Spinal cord (tissue), 10 donors: ENCODE data around the gene LHFPL6. TPM values are rescaled to one million over a fixed set of nuclear protein-coding genes. Genes with fewer than 3 reads are reported as not detected.
A peak's percentile ranks its signal among the peaks of the same experiment; 100 is the strongest.

ENCODE experiments used
- DNase-seq, 6 donors: peaks; one replicate each; pipeline versions ENCODE4 v3.0.0 to v3.0.0-alpha.2; 2013 to 2015; ENCODE audit warnings: low spot score in 6 of 6, low read depth in 4 of 6
- H3K27ac ChIP-seq: one replicate; pipeline ENCODE4 v1.5.1; 2013; ENCODE audit warnings: low read depth, low read length, control low read depth
- H3K27me3 ChIP-seq: one replicate; pipeline ENCODE4 v1.6.1; 2013; ENCODE audit warnings: low read length; ENCODE audit not compliant: control insufficient read depth, insufficient read depth
- H3K36me3 ChIP-seq: one replicate; pipeline ENCODE4 v1.6.1; 2013; ENCODE audit warnings: low read length; ENCODE audit not compliant: control insufficient read depth, insufficient read depth
- H3K4me1 ChIP-seq: one replicate; pipeline ENCODE4 v1.6.1; 2013; ENCODE audit warnings: low read length; ENCODE audit not compliant: control insufficient read depth, insufficient read depth
- H3K4me3 ChIP-seq: one replicate; pipeline ENCODE4 v1.5.1; 2013; ENCODE audit warnings: low read depth, low read length, control low read depth
- H3K9me3 ChIP-seq: one replicate; pipeline ENCODE4 v1.6.1; 2013; ENCODE audit warnings: low read length; ENCODE audit not compliant: control insufficient read depth, insufficient read depth
- WGBS: methylation state at CpG from one replicate; pipeline ENCODE4 v1.1.5; 2013; ENCODE audit warnings: missing lambda C conversion rate; ENCODE audit not compliant: insufficient coverage; 5-methylcytosine and 5-hydroxymethylcytosine counted together
- polyA plus RNA-seq, 2 donors: library from polyadenylated mRNA; unstranded; fragments of 120-200 nt; gene quantifications; one replicate each; pipeline ENCODE4 v1.2.1, GENCODE V29; 2013; ENCODE audit not compliant: insufficient read length in 2 of 2
- total RNA-seq, 2 donors: library from RNA; depleted of rRNA in 1 of 2; stranded (reverse); fragments of 120-200 nt in 1 of 2; fragments of >200 nt in 1 of 2; gene quantifications; one replicate each; pipeline versions ENCODE4 v1.2.3 to v1.2.4, GENCODE V29; 2013 to 2014
- donor health status: healthy.

LHFPL6 gene
- total and polyA plus RNA-seq, 4 donors = 49.6 to 190 (median 66.4) TPM

- Histone ChIP-seq H3K9me3 (no peaks in the 10 kb centered on the region), H3K27me3 (no peaks in the 10 kb centered on the region), H3K4me3 (no peak overlapping the region), H3K4me1 (no peaks in the 10 kb centered on the region), H3K36me3 (no peaks in the 10 kb centered on the region), H3K27ac (no peak overlapping the region)
- 40% methylated on average over 1 of the region's 3 CpGs for WGBS
- peak in 2 of 6 donors; percentile 7 to 29 for DNase-seq
Measured at GRCh38 chr13:39322836-39323585, 280.0 kb downstream of the LHFPL6 start.

DNA sequence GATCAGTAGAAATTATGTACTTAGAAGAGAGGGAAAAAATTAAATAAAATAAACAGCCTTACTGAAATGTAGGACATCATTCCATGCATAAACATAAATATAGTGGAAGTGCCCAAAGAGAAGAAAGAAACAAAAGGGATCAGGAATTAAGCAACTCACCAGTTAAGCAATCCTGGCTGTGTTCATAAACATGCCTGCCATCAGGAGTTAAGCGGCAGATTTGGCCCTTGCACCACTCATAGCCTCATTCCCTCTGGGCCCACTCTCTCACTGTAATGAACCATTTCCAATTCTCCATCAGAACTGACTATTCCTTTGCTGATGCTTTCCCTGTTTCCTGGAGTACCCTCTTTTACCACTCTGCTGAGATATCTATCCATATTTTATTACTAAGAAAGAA is 281.4 kb downstream of the LHFPL6 start:
- WGBS = 36% methylated on average over 1 of the region's 1 CpG

DNA sequence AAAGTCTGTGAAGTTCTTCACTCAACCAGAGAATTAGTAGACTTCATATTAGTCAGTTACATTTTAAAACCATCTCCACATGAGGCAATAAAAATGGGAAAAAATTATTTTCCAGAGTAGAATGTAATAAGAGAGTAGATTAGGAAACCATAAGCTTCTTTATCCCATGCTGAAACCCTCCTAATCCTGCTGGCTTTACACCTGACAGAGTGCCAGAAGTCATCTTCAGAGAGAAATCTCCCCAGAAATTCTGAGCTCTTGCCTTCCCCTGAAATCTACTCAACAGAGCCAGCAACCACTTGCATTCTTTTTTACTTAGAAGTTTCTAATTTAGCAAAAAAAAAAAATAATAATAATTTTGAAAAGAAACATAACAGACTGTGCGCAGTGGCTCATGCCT is 284.8 kb downstream of the LHFPL6 start:
- H3K4me3 ChIP-seq = no peak overlapping the region
- no peaks in the 10 kb centered on the region for H3K4me1 ChIP-seq
- no peak overlapping the region for H3K27ac ChIP-seq
- no peaks in the 10 kb centered on the region for H3K9me3 ChIP-seq
- WGBS = no CpG with 5 or more reads among the region's 1 CpG
- H3K36me3 ChIP-seq = no peaks in the 10 kb centered on the region
- no peaks in the 10 kb centered on the region for H3K27me3 ChIP-seq
- DNase-seq = no peak

More for the DNA sequence above, 281.4 kb downstream of the LHFPL6 start:
- Histone ChIP-seq H3K27ac (no peak overlapping the region), H3K4me1 (no peaks in the 10 kb centered on the region), H3K27me3 (no peaks in the 10 kb centered on the region), H3K9me3 (no peaks in the 10 kb centered on the region), H3K36me3 (no peaks in the 10 kb centered on the region), H3K4me3 (no peak overlapping the region)
- DNase-seq = peak in 1 of 6 donors; percentile 41

GRCh38 chr13:39317291-39317690 is 285.7 kb downstream of the LHFPL6 start:
- peak in 1 of 6 donors; percentile 35 for DNase-seq
- 64% methylated on average over 3 of the region's 3 CpGs for WGBS

DNA sequence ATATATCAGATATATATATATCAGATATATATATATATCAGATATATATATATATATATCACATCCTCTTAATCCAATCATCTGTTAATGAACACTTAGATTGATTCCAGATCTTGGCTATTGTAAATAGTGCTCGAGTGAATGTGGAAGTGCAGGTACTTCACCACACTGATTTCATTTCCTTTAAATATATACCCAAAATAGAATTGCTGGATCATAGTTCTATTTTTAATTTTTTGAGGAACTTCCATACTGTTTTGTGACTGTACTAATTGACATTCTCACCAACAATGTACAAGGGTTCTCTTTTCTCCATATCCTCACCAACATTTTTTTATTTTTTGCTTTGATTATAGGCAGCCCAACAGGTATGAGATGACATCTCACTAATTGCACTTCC is 287.2 kb downstream of the LHFPL6 start:
- no peaks in the 10 kb centered on the region for H3K27me3 ChIP-seq
- H3K4me3 ChIP-seq = no peak overlapping the region
- DNase-seq = no peak
- H3K36me3 ChIP-seq = no peaks in the 10 kb centered on the region
- no peaks in the 10 kb centered on the region for H3K9me3 ChIP-seq
- H3K4me1 ChIP-seq = no peaks in the 10 kb centered on the region
- no peak overlapping the region for H3K27ac ChIP-seq
- WGBS = no CpG with 5 or more reads among the region's 1 CpG

More at GRCh38 chr13:39317291-39317690, 285.7 kb downstream of the LHFPL6 start:
- H3K36me3 ChIP-seq = no peaks in the 10 kb centered on the region
- no peaks in the 10 kb centered on the region for H3K27me3 ChIP-seq
- no peak overlapping the region for H3K4me3 ChIP-seq
- H3K9me3 ChIP-seq = no peaks in the 10 kb centered on the region
- no peaks in the 10 kb centered on the region for H3K4me1 ChIP-seq
- H3K27ac ChIP-seq = no peak overlapping the region

GRCh38 chr13:39313721-39314120 is 289.3 kb downstream of the LHFPL6 start:
- Histone ChIP-seq H3K27ac (no peak overlapping the region), H3K27me3 (no peaks in the 10 kb centered on the region), H3K36me3 (no peaks in the 10 kb centered on the region), H3K4me3 (no peak overlapping the region), H3K4me1 (no peaks in the 10 kb centered on the region), H3K9me3 (no peaks in the 10 kb centered on the region)
- DNase-seq = no peak
- WGBS = 73% methylated on average over 3 of the region's 6 CpGs

DNA sequence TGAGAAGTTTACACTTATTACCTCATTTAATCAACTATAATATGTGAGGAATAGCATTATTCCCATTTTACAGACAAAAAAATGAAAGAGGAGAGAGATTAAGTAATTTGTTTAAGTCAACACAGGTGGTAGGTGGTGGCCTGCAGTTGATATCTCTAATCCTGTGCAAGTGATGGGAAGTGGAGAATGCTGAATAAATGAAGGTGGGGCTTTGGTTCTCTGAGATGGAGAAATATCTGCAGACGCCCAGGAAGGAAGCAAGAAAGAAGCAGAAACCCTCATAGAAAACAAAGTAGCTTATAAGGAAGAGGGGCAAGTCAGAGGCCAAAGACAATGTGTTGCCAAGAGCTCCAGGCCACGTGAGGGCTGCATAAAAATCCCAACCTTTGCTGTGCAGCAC is 290.4 kb downstream of the LHFPL6 start:
- Histone ChIP-seq H3K4me1 (no peaks in the 10 kb centered on the region), H3K9me3 (no peaks in the 10 kb centered on the region), H3K36me3 (no peaks in the 10 kb centered on the region), H3K27me3 (no peaks in the 10 kb centered on the region), H3K4me3 (no peak overlapping the region), H3K27ac (no peak overlapping the region)
- WGBS = 88% methylated on average over 1 of the region's 2 CpGs
- DNase-seq = no peak

DNA sequence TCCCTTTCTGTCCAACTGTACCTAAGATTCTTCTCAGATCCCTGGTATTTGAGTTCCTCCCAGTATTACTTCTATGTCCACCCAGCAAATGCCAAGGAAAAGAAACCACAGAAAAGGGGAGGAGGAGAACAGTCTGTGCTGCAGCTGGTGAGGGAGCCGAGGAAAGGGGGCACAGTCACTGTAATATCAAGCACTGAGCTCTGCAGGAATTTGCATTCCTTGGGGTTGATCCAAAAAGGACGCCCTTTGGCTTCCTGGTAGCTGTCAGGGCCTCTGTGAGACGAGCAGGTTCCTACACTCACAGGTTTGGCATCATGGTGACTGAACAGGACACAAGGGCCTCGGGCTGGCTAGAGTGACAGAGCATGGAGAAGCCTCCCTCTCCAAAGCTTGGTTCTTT is 291.4 kb downstream of the LHFPL6 start:
- Histone ChIP-seq H3K4me3 (no peak overlapping the region), H3K27me3 (no peaks in the 10 kb centered on the region), H3K27ac (no peak overlapping the region), H3K4me1 (no peaks in the 10 kb centered on the region), H3K36me3 (no peaks in the 10 kb centered on the region), H3K9me3 (no peaks in the 10 kb centered on the region)
- no peak for DNase-seq
- 76% methylated on average over 4 of the region's 4 CpGs for WGBS

DNA sequence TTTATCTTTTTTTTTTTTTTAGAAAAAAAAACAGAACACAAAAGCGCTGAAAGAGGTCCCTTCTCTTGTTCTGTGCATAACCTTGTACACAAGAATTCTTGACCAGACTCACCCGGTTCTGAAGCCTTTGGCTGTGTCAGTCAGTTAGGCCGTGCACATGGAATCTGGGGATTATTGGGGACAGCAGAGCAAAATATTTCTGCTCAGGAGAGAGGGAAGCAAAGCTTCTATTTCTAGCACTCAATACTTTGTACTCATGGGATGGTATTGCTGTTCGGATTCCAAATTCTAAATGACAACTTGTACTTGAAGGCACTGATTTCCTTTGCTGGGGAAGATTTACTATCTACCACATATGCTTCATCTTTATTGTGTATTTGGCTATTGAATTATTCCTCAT is 292.0 kb downstream of the LHFPL6 start:
- Histone ChIP-seq H3K27ac (no peak overlapping the region), H3K9me3 (no peaks in the 10 kb centered on the region), H3K27me3 (no peaks in the 10 kb centered on the region), H3K36me3 (no peaks in the 10 kb centered on the region), H3K4me3 (no peak overlapping the region), H3K4me1 (no peaks in the 10 kb centered on the region)
- no peak for DNase-seq
- no CpG with 5 or more reads among the region's 4 CpGs for WGBS
